ENCODE measurements around the gene MGAT4B. TPM values are rescaled to one million over a fixed set of nuclear protein-coding genes. Genes with fewer than 3 reads are reported as not detected.

Gene MGAT4B
- total and polyA plus RNA-seq, 2 of the 4 experiments (the other 2 are of a cell fraction): 73.7 to 155 TPM

DNA sequence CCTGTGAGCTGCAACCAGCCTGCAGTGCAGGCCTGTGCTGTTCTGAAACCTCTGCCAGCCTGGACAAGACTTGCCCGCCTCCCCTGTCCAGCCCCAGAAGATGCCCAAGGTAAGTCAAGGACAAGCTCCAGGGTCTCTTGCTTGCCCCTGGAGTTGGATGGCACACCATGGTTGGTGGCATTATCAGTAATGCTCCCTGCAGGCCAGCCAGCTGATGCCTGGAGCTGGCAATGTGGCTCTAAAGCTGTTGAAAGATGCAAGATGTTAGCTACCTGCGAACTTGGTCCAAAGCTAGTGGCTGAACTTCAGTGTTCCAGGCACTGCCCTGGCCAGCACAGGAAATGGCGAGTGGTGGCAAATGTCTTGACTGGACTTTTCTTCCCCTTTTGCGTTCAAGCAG, 26.8 kb downstream of the MGAT4B start:
- ATAC-seq (ENCODE audit: low read depth) (no peak), DNase-seq (no peak)
- Histone ChIP-seq H3K27ac (ENCODE audit: insufficient read depth, low read length) (no peak overlapping the region), H2BK120ac (ENCODE audit: low read depth, low read length) (no peak overlapping the region), H4K8ac (ENCODE audit: low read depth in 2 of 2, low read length in 2 of 2) (no peak overlapping the region), H4K5ac (ENCODE audit: low read depth, low read length) (no peak overlapping the region), H4K20me1 (ENCODE audit: insufficient read depth, low read length) (0 out of 2 replicates have a peak, but pooled peaks cover 3% of the 10 kb centered on the region), H3K36me3 (ENCODE audit: control insufficient read depth, insufficient read depth, low read length) (peaks cover 39% of the 10 kb centered on the region), H2AK9ac (replicated peaks; ENCODE audit: low read depth, low read length, poor library complexity) (no peak overlapping the region), H2AK5ac (ENCODE audit: low read depth, low read length) (no peak overlapping the region), H3K9me3 (ENCODE audit: control insufficient read depth, insufficient read depth, low read length) (no peaks in the 10 kb centered on the region), H3K79me1 (ENCODE audit: low read depth in 1 of 2, low read length in 2 of 2) (peaks cover 6 to 8% of the 10 kb centered on the region in 2 experiments), H3K9ac (ENCODE audit: low read depth, low read length) (no peak overlapping the region), H3K4me3 (ENCODE audit: insufficient read depth, low read depth, low read length) (no peak overlapping the region), H3K27me3 (ENCODE audit: control insufficient read depth, insufficient read depth, low read length) (no peaks in the 10 kb centered on the region), H3K14ac (replicated peaks; ENCODE audit: low read depth, low read length) (no peak overlapping the region), H3K18ac (ENCODE audit: low read depth, low read length) (no peak overlapping the region), H2BK15ac (ENCODE audit: low read depth, low read length) (no peak overlapping the region), H3K9me1 (ENCODE audit: insufficient read depth, low read length) (no peaks in the 10 kb centered on the region), H2AFZ (replicated peaks; ENCODE audit: low read length, poor library complexity) (no peak overlapping the region), H3K56ac (ENCODE audit: extremely low read depth, insufficient read depth, low read length) (no peak overlapping the region), H3K23ac (ENCODE audit: low read depth, low read length) (no peak overlapping the region), H2BK20ac (ENCODE audit: low read depth, low read length) (no peak overlapping the region), H4K91ac (ENCODE audit: insufficient read depth, low read depth, low read length) (no peak overlapping the region), H3K4ac (ENCODE audit: low read depth, low read length) (no peak overlapping the region), H2BK5ac (ENCODE audit: low read depth, low read length, poor library complexity, severe bottlenecking) (no peak overlapping the region), H3K4me1 (ENCODE audit: control insufficient read depth, insufficient read depth, low read length) (no peaks in the 10 kb centered on the region), H3K4me2 (ENCODE audit: low read depth, low read length) (no peak overlapping the region)
- TF ChIP-seq CHD1 (IDR thresholded peaks at IDR 0.05; ENCODE audit: low read depth, low read length) (no peak), RCOR1 (IDR thresholded peaks at IDR 0.05; ENCODE audit: insufficient replicate concordance, low read length) (no peak), POLR2A (IDR thresholded peaks at IDR 0.05; ENCODE audit: low read depth, low read length) (no peak), SMC3 (IDR thresholded peaks at IDR 0.05; ENCODE audit: low read depth, low read length) (no peak), CEBPB (IDR thresholded peaks at IDR 0.05; ENCODE audit: low read depth, low read length) (no peak), NFE2L2 (IDR thresholded peaks at IDR 0.05; ENCODE audit: low read depth, low read length) (no peak), MAFK (IDR thresholded peaks at IDR 0.05; ENCODE audit: low read depth, low read length) (no peak), MAZ (IDR thresholded peaks at IDR 0.05; ENCODE audit: borderline replicate concordance, low read depth, low read length) (no peak), BHLHE40 (IDR thresholded peaks at IDR 0.05; ENCODE audit: low read depth, low read length) (no peak), RFX5 (IDR thresholded peaks at IDR 0.05; ENCODE audit: low read depth, low read length) (no peak), RAD21 (IDR thresholded peaks at IDR 0.05; ENCODE audit: low read length) (no peak)
- TF ChIP-seq, protein P1, sequence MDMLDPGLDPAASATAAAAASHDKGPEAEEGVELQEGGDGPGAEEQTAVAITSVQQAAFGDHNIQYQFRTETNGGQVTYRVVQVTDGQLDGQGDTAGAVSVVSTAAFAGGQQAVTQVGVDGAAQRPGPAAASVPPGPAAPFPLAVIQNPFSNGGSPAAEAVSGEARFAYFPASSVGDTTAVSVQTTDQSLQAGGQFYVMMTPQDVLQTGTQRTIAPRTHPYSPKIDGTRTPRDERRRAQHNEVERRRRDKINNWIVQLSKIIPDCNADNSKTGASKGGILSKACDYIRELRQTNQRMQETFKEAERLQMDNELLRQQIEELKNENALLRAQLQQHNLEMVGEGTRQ (IDR thresholded peaks at IDR 0.05; ENCODE audit: low read depth, low read length): no peak
- TF ChIP-seq, protein P2, sequence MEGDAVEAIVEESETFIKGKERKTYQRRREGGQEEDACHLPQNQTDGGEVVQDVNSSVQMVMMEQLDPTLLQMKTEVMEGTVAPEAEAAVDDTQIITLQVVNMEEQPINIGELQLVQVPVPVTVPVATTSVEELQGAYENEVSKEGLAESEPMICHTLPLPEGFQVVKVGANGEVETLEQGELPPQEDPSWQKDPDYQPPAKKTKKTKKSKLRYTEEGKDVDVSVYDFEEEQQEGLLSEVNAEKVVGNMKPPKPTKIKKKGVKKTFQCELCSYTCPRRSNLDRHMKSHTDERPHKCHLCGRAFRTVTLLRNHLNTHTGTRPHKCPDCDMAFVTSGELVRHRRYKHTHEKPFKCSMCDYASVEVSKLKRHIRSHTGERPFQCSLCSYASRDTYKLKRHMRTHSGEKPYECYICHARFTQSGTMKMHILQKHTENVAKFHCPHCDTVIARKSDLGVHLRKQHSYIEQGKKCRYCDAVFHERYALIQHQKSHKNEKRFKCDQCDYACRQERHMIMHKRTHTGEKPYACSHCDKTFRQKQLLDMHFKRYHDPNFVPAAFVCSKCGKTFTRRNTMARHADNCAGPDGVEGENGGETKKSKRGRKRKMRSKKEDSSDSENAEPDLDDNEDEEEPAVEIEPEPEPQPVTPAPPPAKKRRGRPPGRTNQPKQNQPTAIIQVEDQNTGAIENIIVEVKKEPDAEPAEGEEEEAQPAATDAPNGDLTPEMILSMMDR (conservative IDR thresholded peaks at IDR 0.05; ENCODE audit: low read depth, low read length): no peak
- ChIA-PET POLR2A (ENCODE audit: unreplicated experiment) (no interaction called here), CTCF (no interaction called here)
- in situ Hi-C loops (cut with MboI; ENCODE audit: low sequenced_read_pairs): no loop called here
- 100% methylated on average over 3 of the region's 4 CpGs; no CpG with 5 or more reads in 1 of the 2 experiments for WGBS, 2 experiments (ENCODE audit: extremely low coverage in 2 of 2, insufficient read length in 1 of 2)
- BruUV-seq (replicated peaks): no TSS peak
- dilution Hi-C loops (cut with HindIII; ENCODE audit: low sequenced_read_pairs, unreplicated experiment): no loop called here
- intact Hi-C loops (cut with micrococcal nuclease): no loop called here

Measured in IMR-90 (cell line).